HEK293 (cell line): Measurements from ENCODE around the gene SHISA9.

Source experiments
- CTCF ChIP-seq: fragments of 450-650 bp; formaldehyde crosslinking; IDR thresholded peaks from 2 replicates; pipeline ENCODE4 v1.5.1; 2016; ENCODE audit warnings: missing biosample characterization, missing genetic modification characterization
- REST ChIP-seq: fragments of 450-650 bp; formaldehyde crosslinking; IDR thresholded peaks from 2 replicates; pipeline ENCODE4 v1.5.1; 2016; ENCODE audit warnings: missing biosample characterization, missing genetic modification characterization

GRCh38 chr16:12951392-12951791, 50.0 kb downstream of the SHISA9 start:
- no peak for TF ChIP-seq REST (tag by site-specific recombination)
- no peak for TF ChIP-seq CTCF (tag by site-specific recombination)
